ENCODE measurements around the gene DIP2B.

GRCh38 chr12:50660425-50660822 lies 155.6 kb downstream of the DIP2B start:
- no peak for TF ChIP-seq EP300 (IDR thresholded peaks at IDR 0.05)
- no peak for TF ChIP-seq CTCF (IDR thresholded peaks at IDR 0.05)
- TF ChIP-seq POLR2AphosphoS5 (IDR thresholded peaks at IDR 0.05): no peak
- TF ChIP-seq POLR2A (IDR thresholded peaks at IDR 0.05): no peak

Data from suprapubic skin (tissue), 4 donors.